SK-N-SH (cell line): ENCODE data around the gene TMEM117. TPM values are rescaled to one million over a fixed set of nuclear protein-coding genes. Genes with fewer than 3 reads are reported as not detected.
A peak's percentile ranks its signal among the peaks of the same experiment; 100 is the strongest.

Experiments
- CTCF ChIA-PET: fragments of 300-600, 350-600 bp; formaldehyde crosslinking; extraction: SDS; loops from one replicate; lab custom pipeline; 2021; lab: Yijun Ruan, JAX
- POLR2A ChIA-PET: fragments of 350-600 bp; sonication (Branson Sonifier 250); formaldehyde crosslinking; extraction: SDS; loops from one replicate; lab custom pipeline; 2020; ENCODE audit warnings: antibody characterized with exemption, inconsistent platforms; lab: Yijun Ruan, JAX
- DNase-seq: peaks from one replicate; pipeline ENCODE4 v3.0.0; 2012
- H2AFZ ChIP-seq: fragments of 200-600 bp; sonication (generic); 2 replicates; pipeline ENCODE4 v1.8.1; 2016; ENCODE audit warnings: antibody characterized with exemption, mild to moderate bottlenecking, low read depth
- H3F3A ChIP-seq: fragments of 200-600 bp; sonication (generic); replicated peaks from 2 replicates; pipeline ENCODE3; 2016; ENCODE audit warnings: antibody characterized with exemption, mild to moderate bottlenecking; ENCODE audit not compliant: insufficient read depth
- H3K27ac ChIP-seq, 2 experiments: fragments of 200-500 bp in 1 of 2; fragments of 200-600 bp in 1 of 2; sonication (Bioruptor generic) in 1 of 2; sonication (generic), shearing (Covaris generic) in 1 of 2; 2 replicates each; pipeline versions ENCODE4 v1.5.1 to v1.6.1; 2014 to 2016; ENCODE audit warnings: low read depth in 2 of 2, inconsistent platforms in 1 of 2, low read length in 1 of 2, mild to moderate bottlenecking in 1 of 2, mixed read lengths in 1 of 2
- H3K27me3 ChIP-seq: fragments of 200-600 bp; sonication (generic), shearing (Covaris generic); 2 replicates; pipeline ENCODE4 v1.6.1; 2016; ENCODE audit warnings: mixed run types; ENCODE audit not compliant: insufficient read depth
- H3K36me3 ChIP-seq, 2 experiments: fragments of 200-500 bp in 1 of 2; fragments of 200-600 bp in 1 of 2; sonication (Bioruptor generic) in 1 of 2; sonication (generic) in 1 of 2; replicated peaks in 1 of 2; 2 replicates each; pipeline versions ENCODE3 to v1.5.1; 2014 to 2016; ENCODE audit warnings: low read length in 1 of 2, mild to moderate bottlenecking in 1 of 2; ENCODE audit not compliant: insufficient read depth in 2 of 2, control insufficient read depth in 1 of 2
- H3K4me1 ChIP-seq, 2 experiments: fragments of 200-500 bp in 1 of 2; fragments of 200-600 bp in 1 of 2; sonication (Bioruptor generic) in 1 of 2; sonication (generic), shearing (Covaris generic) in 1 of 2; 2 replicates each; pipeline versions ENCODE4 v1.5.1 to v1.6.1; 2014 to 2016; ENCODE audit warnings: low read depth in 1 of 2, low read length in 1 of 2, mixed run types in 1 of 2; ENCODE audit not compliant: insufficient read depth in 2 of 2, control insufficient read depth in 1 of 2
- H3K4me2 ChIP-seq: fragments of 200-600 bp; sonication (generic), shearing (Covaris generic); 2 replicates; pipeline ENCODE4 v1.6.1; 2017; ENCODE audit warnings: mixed run types
- H3K4me3 ChIP-seq, 2 experiments: fragments of 200-500 bp in 1 of 2; fragments of 200-600 bp in 1 of 2; sonication (Bioruptor generic) in 1 of 2; sonication (generic), shearing (Covaris generic) in 1 of 2; 2 replicates each; pipeline versions ENCODE4 v1.5.1 to v1.8.1; 2014 to 2016; ENCODE audit warnings: low read depth in 2 of 2, inconsistent platforms in 1 of 2, low read length in 1 of 2, mild to moderate bottlenecking in 1 of 2, mixed read lengths in 1 of 2, moderate library complexity in 1 of 2
- H3K79me2 ChIP-seq: fragments of 200-600 bp; sonication (generic); 2 replicates; pipeline ENCODE4 v1.8.1; 2017; ENCODE audit warnings: mild to moderate bottlenecking; ENCODE audit not compliant: insufficient read depth
- H3K9ac ChIP-seq: fragments of 200-600 bp; sonication (generic); 2 replicates; pipeline ENCODE4 v1.6.1; 2017; ENCODE audit warnings: mixed run types
- H3K9me2 ChIP-seq: fragments of 200-600 bp; sonication (generic); 2 replicates; pipeline ENCODE4 v1.6.1; 2017; ENCODE audit warnings: mixed run types
- H3K9me3 ChIP-seq: fragments of 200-600 bp; sonication (generic); 2 replicates; pipeline ENCODE4 v1.6.1; 2017; ENCODE audit warnings: mixed run types, mild to moderate bottlenecking, moderate library complexity
- H4K20me1 ChIP-seq: fragments of 200-600 bp; sonication (generic); 2 replicates; pipeline ENCODE4 v1.6.1; 2017; ENCODE audit warnings: mild to moderate bottlenecking, mixed run types; ENCODE audit not compliant: insufficient read depth
- CHD2 ChIP-seq: fragments of 150-350 bp; IDR thresholded peaks from 2 replicates; pipeline ENCODE4 v1.6.1; 2018; ENCODE audit warnings: low read length; ENCODE audit not compliant: partially characterized antibody
- CTCF ChIP-seq: fragments of 200-600 bp; sonication (generic); IDR thresholded peaks from 2 replicates; pipeline ENCODE4 v1.6.1; 2017; ENCODE audit warnings: antibody characterized with exemption, mild to moderate bottlenecking, moderate library complexity
- ELF1 ChIP-seq: IDR thresholded peaks from 2 replicates; pipeline ENCODE4 v1.4.0; 2012
- EP300 ChIP-seq, 2 experiments: IDR thresholded peaks; 2 replicates each; pipeline versions ENCODE4 v1.4.0 to v1.6.1; 2012; ENCODE audit warnings: borderline replicate concordance in 1 of 2, low read depth in 1 of 2, low read length in 1 of 2
- EZH2phosphoT487 ChIP-seq: fragments of 200-600 bp; sonication (generic); IDR thresholded peaks from 2 replicates; pipeline ENCODE4 v1.6.1; 2017; ENCODE audit warnings: low read depth, mixed run types, mild to moderate bottlenecking, antibody characterized with exemption, moderate library complexity, borderline replicate concordance
- FOXM1 ChIP-seq: IDR thresholded peaks from 2 replicates; pipeline ENCODE4 v1.4.0; 2012; ENCODE audit warnings: low read depth, mild to moderate bottlenecking
- GATA2 ChIP-seq: sonication (generic); formaldehyde crosslinking; IDR thresholded peaks from 2 replicates; pipeline ENCODE4 v1.5.0; 2020; ENCODE audit warnings: mild to moderate bottlenecking, missing genetic modification reagents
- JUND ChIP-seq: IDR thresholded peaks from 2 replicates; pipeline ENCODE4 v1.4.0; 2012
- MAX ChIP-seq: IDR thresholded peaks from 2 replicates; pipeline ENCODE4 v1.4.0; 2012; ENCODE audit warnings: low read depth
- MXI1 ChIP-seq: IDR thresholded peaks from 2 replicates; pipeline ENCODE4 v1.6.1; 2012; ENCODE audit warnings: mild to moderate bottlenecking, low read depth, low read length, improper control_type of control experiment
- NRF1 ChIP-seq: IDR thresholded peaks from 2 replicates; pipeline ENCODE4 v1.6.1; 2012; ENCODE audit warnings: low read depth, mild to moderate bottlenecking, low read length
- PBX3 ChIP-seq: IDR thresholded peaks from 2 replicates; pipeline ENCODE4; 2012
- RAD21 ChIP-seq: IDR thresholded peaks from 2 replicates; pipeline ENCODE4 v1.6.1; 2012; ENCODE audit warnings: mild to moderate bottlenecking, low read length
- RCOR1 ChIP-seq: fragments of 150-350 bp; IDR thresholded peaks from 2 replicates; pipeline ENCODE4 v1.6.1; 2017; ENCODE audit warnings: antibody characterized with exemption, low read length
- RFX5 ChIP-seq: IDR thresholded peaks from 2 replicates; pipeline ENCODE4 v1.6.1; 2012; ENCODE audit warnings: mild to moderate bottlenecking, improper control_type of control experiment, low read length
- RXRA ChIP-seq: IDR thresholded peaks from 2 replicates; pipeline ENCODE4 v1.4.0; 2012; ENCODE audit warnings: low read depth, mild to moderate bottlenecking, borderline replicate concordance
- SIN3A ChIP-seq: IDR thresholded peaks from 2 replicates; pipeline ENCODE4 v1.6.1; 2012; ENCODE audit warnings: low read depth, mild to moderate bottlenecking, low read length, moderate library complexity, borderline replicate concordance
- SMC3 ChIP-seq: IDR thresholded peaks from 2 replicates; pipeline ENCODE4 v1.6.1; 2012; ENCODE audit warnings: low read depth, low read length, improper control_type of control experiment
- TAF1 ChIP-seq: IDR thresholded peaks from 2 replicates; pipeline ENCODE4 v1.6.1; 2012; ENCODE audit warnings: low read depth, mild to moderate bottlenecking, low read length, moderate library complexity, borderline replicate concordance
- USF1 ChIP-seq: IDR thresholded peaks from 2 replicates; pipeline ENCODE4 v1.4.0; 2012; ENCODE audit warnings: low read depth, borderline replicate concordance
- WGBS: methylation state at CpG from one replicate; pipeline ENCODE4 v1.1.6; 2017; ENCODE audit warnings: low lambda C conversion rate; 5-methylcytosine and 5-hydroxymethylcytosine counted together
- polyA plus RNA-seq, 3 experiments: library from polyadenylated mRNA; depleted of rRNA; stranded (reverse); fragments of >200 nt; gene quantifications; 2 replicates each; pipeline ENCODE4 v1.2.3, GENCODE V29; 2012

Gene TMEM117
- 0.81 and 1.0 TPM in 2 replicates for polyA plus RNA-seq (2012; rRNA removed)
- polyA plus RNA-seq (2012; cell fraction: cytosol; rRNA removed): 1.8 and 2.0 TPM in 2 replicates
- 0.35 and 0.99 TPM in 2 replicates for polyA plus RNA-seq (2012; cell fraction: nucleus; rRNA removed)

- peaks cover 0 to 9% of the 10 kb centered on the region in 2 experiments; a peak in 2 of 4 replicates for H3K4me1 ChIP-seq
- H3K9ac ChIP-seq: peak within 1 kb of the TSS; percentile 78
- peak within 1 kb of the TSS; percentile 98 for H3K4me2 ChIP-seq
- POLR2A ChIA-PET: interaction anchor here (2.2 kb wide), 1 partner anchor 29 kb away, joined by 16 read pairs; the partner anchor contains the start of gene TWF1
- no peaks in the 10 kb centered on the region for H3F3A ChIP-seq
- peak; percentile 86 for DNase-seq
- H3K79me2 ChIP-seq: no peaks in the 10 kb centered on the region
- H4K20me1 ChIP-seq: no peaks in the 10 kb centered on the region
- no peaks in the 10 kb centered on the region for H3K27me3 ChIP-seq
- TF ChIP-seq SMC3: no peak
- no peak for TF ChIP-seq NRF1
- TF ChIP-seq RCOR1: no peak
- TF ChIP-seq SIN3A: peak; percentile 37; the same call in 1 of the 2 replicates
- TF ChIP-seq MAX: peak; percentile 44; the same call in 1 of the 2 replicates
- TF ChIP-seq TAF1: peak; percentile 20; the same call in 1 of the 2 replicates
- TF ChIP-seq ELF1: peak; percentile 60
- TF ChIP-seq CHD2: peak; percentile 60
- TF ChIP-seq, all 33 proteins: peak for 5
- CTCF ChIA-PET: interaction anchor here (0.8 to 2.8 kb wide), 5 partner anchors 31 to 76 kb away, joined by 3 to 7 read pairs (median 4); no protein-coding TSS in a partner anchor
- Histone ChIP-seq H3K27ac (peak within 1 kb of the TSS; percentile 65 to 84), H2AFZ (peak within 1 kb of the TSS; percentile 95), H3K4me3 (peak within 1 kb of the TSS; percentile 73 to 80), H3K9me3 (no peaks in the 10 kb centered on the region), H3K9me2 (no peaks in the 10 kb centered on the region), H3K36me3 (no peaks in the 10 kb centered on the region)
- 0% methylated on average over 22 of the region's 103 CpGs for WGBS
Measured at GRCh38 chr12:43835656-43836474, at the start of gene TMEM117. TMEM117 (plus strand) TSS chr12:43836081.

- H4K20me1 ChIP-seq: no peaks in the 10 kb centered on the region
- no peaks in the 10 kb centered on the region for H3K9me3 ChIP-seq
- H3K27me3 ChIP-seq: no peaks in the 10 kb centered on the region
- DNase-seq: no peak
- no peak overlapping the region for H3K27ac ChIP-seq
- no peaks in the 10 kb centered on the region for H3K79me2 ChIP-seq
- no peak overlapping the region for H3K4me3 ChIP-seq
- CTCF ChIA-PET: interaction anchor here (1.1 to 2.0 kb wide), 2 partner anchors 9 to 96 kb away, joined by 4 to 10 read pairs; no protein-coding TSS in a partner anchor
- no peaks in the 10 kb centered on the region; a peak in 1 of 4 replicates for H3K4me1 ChIP-seq
- POLR2A ChIA-PET: no interaction called here
- no peak overlapping the region for H3K9ac ChIP-seq
- no peak for TF ChIP-seq JUND
- TF ChIP-seq TAF1: no peak
- TF ChIP-seq EP300 (IDR thresholded peaks at IDR 0.05; ENCODE audit: borderline replicate concordance in 1 of 2, low read depth in 1 of 2, low read length in 1 of 2): no peak
- no peak for TF ChIP-seq RFX5
- TF ChIP-seq RXRA: no peak
- no peak for TF ChIP-seq EZH2phosphoT487
- TF ChIP-seq CTCF: no peak
- no peak for TF ChIP-seq SIN3A
- no peak for TF ChIP-seq RAD21
- TF ChIP-seq FOXM1: no peak
- TF ChIP-seq MXI1: no peak
- TF ChIP-seq GATA2 (CRISPR knock-in tag): no peak
- TF ChIP-seq USF1: no peak
- no peak for TF ChIP-seq PBX3
- no peak for TF ChIP-seq NRF1
- no peak for TF ChIP-seq ELF1
- peaks cover 3% of the 10 kb centered on the region for H3F3A ChIP-seq
- H2AFZ ChIP-seq: no peak overlapping the region
- H3K4me2 ChIP-seq: no peak overlapping the region
- H3K36me3 ChIP-seq: peaks cover 14 to 27% of the 10 kb centered on the region in 2 experiments
- no peaks in the 10 kb centered on the region for H3K9me2 ChIP-seq
Measured at GRCh38 chr12:43786899-43787693, 48.8 kb upstream of the TMEM117 start.
